ENCODE measurements around the gene NPLOC4. TPM values are rescaled to one million over a fixed set of nuclear protein-coding genes. Genes with fewer than 3 reads are reported as not detected.

The NPLOC4 gene
- polyA plus RNA-seq, 1 of the 3 experiments (the other 2 are of a cell fraction): 88.6 TPM

DNA sequence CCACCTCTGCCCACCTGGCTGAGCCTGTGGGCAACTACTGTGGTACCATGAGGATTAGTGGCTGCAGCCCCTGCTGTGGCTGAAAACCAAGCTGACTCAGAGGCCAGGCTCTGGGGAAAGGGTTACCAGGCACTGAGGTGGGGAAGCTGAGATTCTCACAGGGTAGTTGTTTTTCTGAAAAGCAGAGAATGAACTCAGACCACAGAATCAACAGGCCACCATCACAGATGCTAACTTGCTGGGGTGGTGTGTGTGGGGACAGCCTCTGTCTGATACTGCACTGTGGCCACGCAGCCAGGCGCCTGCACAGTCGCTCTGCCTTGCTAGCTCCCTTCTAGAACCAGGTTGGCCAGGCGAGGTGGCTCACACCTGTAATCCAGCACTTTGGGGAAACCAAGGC lies 28.8 kb downstream of the NPLOC4 start:
- DNase-seq: no peak
- POLR2A ChIA-PET: no interaction called here
- peaks cover 62 to 76% of the 10 kb centered on the region in 2 experiments for H3K36me3 ChIP-seq (replicated peaks in 1 of 2; ENCODE audit: control insufficient read depth in 1 of 2, insufficient read depth in 2 of 2, low read length in 1 of 2)

DNA sequence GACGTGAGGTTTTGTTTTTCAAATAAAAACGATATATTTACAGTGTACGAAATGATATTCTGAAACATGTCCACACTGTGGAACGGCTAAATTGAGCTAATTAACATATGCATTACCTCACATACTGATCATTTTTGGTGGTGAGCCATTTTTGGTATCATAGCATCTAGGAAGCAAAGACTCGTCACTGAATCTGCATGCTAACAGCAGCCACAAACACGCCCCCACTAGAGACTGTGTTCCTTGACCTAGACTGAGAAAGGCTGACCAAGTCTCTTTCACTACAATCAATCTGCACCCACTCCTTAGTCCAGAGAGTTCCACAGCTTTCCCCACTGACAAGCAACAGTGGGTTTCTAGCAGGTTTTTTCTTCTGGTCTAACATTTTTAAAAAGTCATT lies 29.5 kb downstream of the NPLOC4 start:
- no peak overlapping the region for H3K27ac ChIP-seq (ENCODE audit: low read depth in 2 of 2, low read length in 1 of 2)
- no peak overlapping the region for H3K4me3 ChIP-seq (ENCODE audit: low read depth in 2 of 2, low read length in 1 of 2)
- H3K36me3 ChIP-seq (replicated peaks in 1 of 2; ENCODE audit: control insufficient read depth in 1 of 2, insufficient read depth in 2 of 2, low read length in 1 of 2): peaks cover 56 to 78% of the 10 kb centered on the region in 2 experiments
- no peaks in the 10 kb centered on the region for H3K4me1 ChIP-seq (ENCODE audit: control insufficient read depth in 1 of 2, insufficient read depth in 2 of 2, low read depth in 1 of 2, low read length in 1 of 2)
- H3K9me2 ChIP-seq: no peaks in the 10 kb centered on the region
- no peak overlapping the region for H3K4me2 ChIP-seq
- 88% methylated on average over 6 of the region's 6 CpGs for WGBS (ENCODE audit: low lambda C conversion rate)
- ChIA-PET POLR2A (no interaction called here), CTCF (interaction anchor here (0.6 to 2.2 kb wide), 7 partner anchors 10 to 355 kb away, joined by 3 to 6 read pairs (median 4); no protein-coding TSS in a partner anchor)
- no peak for TF ChIP-seq RXRA (IDR thresholded peaks at IDR 0.05; ENCODE audit: borderline replicate concordance, low read depth)
- no peak for TF ChIP-seq ELF1 (IDR thresholded peaks at IDR 0.05)
- TF ChIP-seq, protein P1, sequence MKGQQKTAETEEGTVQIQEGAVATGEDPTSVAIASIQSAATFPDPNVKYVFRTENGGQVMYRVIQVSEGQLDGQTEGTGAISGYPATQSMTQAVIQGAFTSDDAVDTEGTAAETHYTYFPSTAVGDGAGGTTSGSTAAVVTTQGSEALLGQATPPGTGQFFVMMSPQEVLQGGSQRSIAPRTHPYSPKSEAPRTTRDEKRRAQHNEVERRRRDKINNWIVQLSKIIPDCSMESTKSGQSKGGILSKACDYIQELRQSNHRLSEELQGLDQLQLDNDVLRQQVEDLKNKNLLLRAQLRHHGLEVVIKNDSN (IDR thresholded peaks at IDR 0.05; ENCODE audit: borderline replicate concordance, low read depth): no peak
- TF ChIP-seq, protein P2, sequence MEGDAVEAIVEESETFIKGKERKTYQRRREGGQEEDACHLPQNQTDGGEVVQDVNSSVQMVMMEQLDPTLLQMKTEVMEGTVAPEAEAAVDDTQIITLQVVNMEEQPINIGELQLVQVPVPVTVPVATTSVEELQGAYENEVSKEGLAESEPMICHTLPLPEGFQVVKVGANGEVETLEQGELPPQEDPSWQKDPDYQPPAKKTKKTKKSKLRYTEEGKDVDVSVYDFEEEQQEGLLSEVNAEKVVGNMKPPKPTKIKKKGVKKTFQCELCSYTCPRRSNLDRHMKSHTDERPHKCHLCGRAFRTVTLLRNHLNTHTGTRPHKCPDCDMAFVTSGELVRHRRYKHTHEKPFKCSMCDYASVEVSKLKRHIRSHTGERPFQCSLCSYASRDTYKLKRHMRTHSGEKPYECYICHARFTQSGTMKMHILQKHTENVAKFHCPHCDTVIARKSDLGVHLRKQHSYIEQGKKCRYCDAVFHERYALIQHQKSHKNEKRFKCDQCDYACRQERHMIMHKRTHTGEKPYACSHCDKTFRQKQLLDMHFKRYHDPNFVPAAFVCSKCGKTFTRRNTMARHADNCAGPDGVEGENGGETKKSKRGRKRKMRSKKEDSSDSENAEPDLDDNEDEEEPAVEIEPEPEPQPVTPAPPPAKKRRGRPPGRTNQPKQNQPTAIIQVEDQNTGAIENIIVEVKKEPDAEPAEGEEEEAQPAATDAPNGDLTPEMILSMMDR (IDR thresholded peaks at IDR 0.05): no peak
- TF ChIP-seq SMC3 (IDR thresholded peaks at IDR 0.05; ENCODE audit: low read depth, low read length): no peak
- TF ChIP-seq TCF12 (IDR thresholded peaks at IDR 0.05): no peak
- no peak for TF ChIP-seq NFIC (IDR thresholded peaks at IDR 0.05; ENCODE audit: borderline replicate concordance)
- TF ChIP-seq EZH2phosphoT487 (IDR thresholded peaks at IDR 0.05; ENCODE audit: borderline replicate concordance, low read depth): no peak
- no peak for TF ChIP-seq MEF2A (IDR thresholded peaks at IDR 0.05; ENCODE audit: borderline replicate concordance, low read depth)
- TF ChIP-seq NRF1 (IDR thresholded peaks at IDR 0.05; ENCODE audit: low read depth, low read length): no peak
- no peak for TF ChIP-seq RCOR1 (IDR thresholded peaks at IDR 0.05; ENCODE audit: low read length)
- TF ChIP-seq, protein P3, sequence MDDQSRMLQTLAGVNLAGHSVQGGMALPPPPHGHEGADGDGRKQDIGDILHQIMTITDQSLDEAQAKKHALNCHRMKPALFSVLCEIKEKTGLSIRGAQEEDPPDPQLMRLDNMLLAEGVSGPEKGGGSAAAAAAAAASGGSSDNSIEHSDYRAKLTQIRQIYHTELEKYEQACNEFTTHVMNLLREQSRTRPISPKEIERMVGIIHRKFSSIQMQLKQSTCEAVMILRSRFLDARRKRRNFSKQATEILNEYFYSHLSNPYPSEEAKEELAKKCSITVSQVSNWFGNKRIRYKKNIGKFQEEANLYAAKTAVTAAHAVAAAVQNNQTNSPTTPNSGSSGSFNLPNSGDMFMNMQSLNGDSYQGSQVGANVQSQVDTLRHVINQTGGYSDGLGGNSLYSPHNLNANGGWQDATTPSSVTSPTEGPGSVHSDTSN (IDR thresholded peaks at IDR 0.05): no peak
- TF ChIP-seq RFX5 (IDR thresholded peaks at IDR 0.05; ENCODE audit: low read length): no peak
- TF ChIP-seq, protein P4, sequence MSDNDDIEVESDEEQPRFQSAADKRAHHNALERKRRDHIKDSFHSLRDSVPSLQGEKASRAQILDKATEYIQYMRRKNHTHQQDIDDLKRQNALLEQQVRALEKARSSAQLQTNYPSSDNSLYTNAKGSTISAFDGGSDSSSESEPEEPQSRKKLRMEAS (IDR thresholded peaks at IDR 0.05; ENCODE audit: low read depth): no peak
- H3K79me2 ChIP-seq (ENCODE audit: insufficient read depth): peaks cover 90% of the 10 kb centered on the region
- DNase-seq: no peak
- H3F3A ChIP-seq (replicated peaks; ENCODE audit: insufficient read depth): peaks cover 41% of the 10 kb centered on the region
- no peak overlapping the region for H2AFZ ChIP-seq (ENCODE audit: low read depth)
- H3K9me3 ChIP-seq: no peaks in the 10 kb centered on the region
- H3K9ac ChIP-seq: no peak overlapping the region
- peaks cover 47% of the 10 kb centered on the region for H4K20me1 ChIP-seq (ENCODE audit: insufficient read depth)
- H3K27me3 ChIP-seq (ENCODE audit: insufficient read depth): no peaks in the 10 kb centered on the region

More for the DNA sequence above, 28.8 kb downstream of the NPLOC4 start:
- no peak for TF ChIP-seq YY1 (IDR thresholded peaks at IDR 0.05; ENCODE audit: low read depth)
- TF ChIP-seq RAD21 (IDR thresholded peaks at IDR 0.05; ENCODE audit: low read length): no peak
- no peak for TF ChIP-seq NRF1 (IDR thresholded peaks at IDR 0.05; ENCODE audit: low read depth, low read length)
- TF ChIP-seq, protein P5, sequence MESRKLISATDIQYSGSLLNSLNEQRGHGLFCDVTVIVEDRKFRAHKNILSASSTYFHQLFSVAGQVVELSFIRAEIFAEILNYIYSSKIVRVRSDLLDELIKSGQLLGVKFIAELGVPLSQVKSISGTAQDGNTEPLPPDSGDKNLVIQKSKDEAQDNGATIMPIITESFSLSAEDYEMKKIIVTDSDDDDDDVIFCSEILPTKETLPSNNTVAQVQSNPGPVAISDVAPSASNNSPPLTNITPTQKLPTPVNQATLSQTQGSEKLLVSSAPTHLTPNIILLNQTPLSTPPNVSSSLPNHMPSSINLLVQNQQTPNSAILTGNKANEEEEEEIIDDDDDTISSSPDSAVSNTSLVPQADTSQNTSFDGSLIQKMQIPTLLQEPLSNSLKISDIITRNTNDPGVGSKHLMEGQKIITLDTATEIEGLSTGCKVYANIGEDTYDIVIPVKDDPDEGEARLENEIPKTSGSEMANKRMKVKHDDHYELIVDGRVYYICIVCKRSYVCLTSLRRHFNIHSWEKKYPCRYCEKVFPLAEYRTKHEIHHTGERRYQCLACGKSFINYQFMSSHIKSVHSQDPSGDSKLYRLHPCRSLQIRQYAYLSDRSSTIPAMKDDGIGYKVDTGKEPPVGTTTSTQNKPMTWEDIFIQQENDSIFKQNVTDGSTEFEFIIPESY (IDR thresholded peaks at IDR 0.05; ENCODE audit: borderline replicate concordance, low read depth): no peak
- TF ChIP-seq MXI1 (IDR thresholded peaks at IDR 0.05; ENCODE audit: low read depth, low read length): no peak
- no peak for TF ChIP-seq SMC3 (IDR thresholded peaks at IDR 0.05; ENCODE audit: low read depth, low read length)
- Histone ChIP-seq H3K4me3 (ENCODE audit: low read depth in 2 of 2, low read length in 1 of 2) (no peak overlapping the region), H3K9ac (no peak overlapping the region), H3K4me1 (ENCODE audit: control insufficient read depth in 1 of 2, insufficient read depth in 2 of 2, low read depth in 1 of 2, low read length in 1 of 2) (no peaks in the 10 kb centered on the region), H3K9me2 (no peaks in the 10 kb centered on the region), H3K9me3 (no peaks in the 10 kb centered on the region), H3K4me2 (no peak overlapping the region), H3F3A (replicated peaks; ENCODE audit: insufficient read depth) (peaks cover 35% of the 10 kb centered on the region), H3K27ac (ENCODE audit: low read depth in 2 of 2, low read length in 1 of 2) (no peak overlapping the region), H3K79me2 (ENCODE audit: insufficient read depth) (peaks cover 94% of the 10 kb centered on the region), H2AFZ (ENCODE audit: low read depth) (no peak overlapping the region), H3K27me3 (ENCODE audit: insufficient read depth) (no peaks in the 10 kb centered on the region), H4K20me1 (ENCODE audit: insufficient read depth) (peaks cover 53% of the 10 kb centered on the region)
- CTCF ChIA-PET: interaction anchor here (0.6 to 2.2 kb wide), 5 partner anchors 10 to 355 kb away, joined by 3 to 6 read pairs (median 4); no protein-coding TSS in a partner anchor
- WGBS (ENCODE audit: low lambda C conversion rate): 96% methylated on average over 4 of the region's 4 CpGs

Data from SK-N-SH (cell line).